VCaP (cell line): Measurements from ENCODE around the gene NME4.
"Not testable (repeated sequence)": the region's sequence is repeated elsewhere in the genome, so short reads cannot be mapped to it uniquely, and the experiment has no call there.

Experiments used
- H3K27ac ChIP-seq: fragments of 450-650 bp; 2 replicates; pipeline ENCODE4 v1.5.1; 2017
- CTCF ChIP-seq: fragments of 450-650 bp; conservative IDR thresholded peaks from 2 replicates; pipeline ENCODE4 v1.5.1; 2017; ENCODE audit warnings: mild to moderate bottlenecking, moderate library complexity

Gene NME4

GRCh38 chr16:360698-361336, 36.2 kb upstream of the NME4 start:
- no peak for TF ChIP-seq CTCF
- H3K27ac ChIP-seq, result no peak overlapping the region

- H3K27ac ChIP-seq, result no peak overlapping the region
- TF ChIP-seq CTCF, result no peak
These were observed 35.6 kb upstream of the NME4 start for GRCh38 chr16:361341-361871.

- no peak overlapping the region for H3K27ac ChIP-seq
These were observed 34.9 kb upstream of the NME4 start for GRCh38 chr16:361872-362701.

GRCh38 chr16:362702-362999, 34.3 kb upstream of the NME4 start:
- not testable (repeated sequence) for H3K27ac ChIP-seq

More at GRCh38 chr16:361872-362701, 34.9 kb upstream of the NME4 start:
- peak; percentile 84 for TF ChIP-seq CTCF

GRCh38 chr16:363110-363765, 33.8 kb upstream of the NME4 start:
- H3K27ac ChIP-seq, result no peak overlapping the region
- TF ChIP-seq CTCF, result no peak

- TF ChIP-seq CTCF, result no peak
- no peak overlapping the region for H3K27ac ChIP-seq
These were observed 33.1 kb upstream of the NME4 start for GRCh38 chr16:363766-364490.

GRCh38 chr16:364595-365491, 32.2 kb upstream of the NME4 start:
- no peak overlapping the region for H3K27ac ChIP-seq
- no peak for TF ChIP-seq CTCF
